K562 (cell line): ENCODE measurements around the gene HOXA4. TPM values are rescaled to one million over a fixed set of nuclear protein-coding genes. Genes with fewer than 3 reads are reported as not detected.

Source experiments
- CBFA2T3 ChIP-seq: fragments of 450-650 bp; IDR thresholded peaks from 2 replicates; pipeline ENCODE4 v1.6.1; 2017
- ELF1 ChIP-seq: fragments of 200-800 bp; sonication (Bioruptor generic); IDR thresholded peaks from 2 replicates; pipeline ENCODE4 v1.6.1; 2016; ENCODE audit warnings: missing genetic modification characterization, missing compliant biosample characterization
- FOSL1 ChIP-seq: fragments of 200-800 bp; sonication (Bioruptor generic); conservative IDR thresholded peaks from 2 replicates; pipeline ENCODE4 v1.6.1; 2016; ENCODE audit warnings: missing genetic modification characterization, missing compliant biosample characterization
- HNRNPLL ChIP-seq: fragments of 200-400 bp; formaldehyde crosslinking; IDR thresholded peaks from 2 replicates; pipeline ENCODE4 v1.6.1; 2017; ENCODE audit warnings: low read length, low read depth, mild to moderate bottlenecking; ENCODE audit not compliant: poor library complexity, severe bottlenecking
- ILK ChIP-seq: fragments of 450-650 bp; IDR thresholded peaks from 2 replicates; pipeline ENCODE4 v1.6.1; 2016; ENCODE audit warnings: missing genetic modification characterization, low read depth, mild to moderate bottlenecking, missing compliant biosample characterization, moderate library complexity, borderline replicate concordance
- JUND ChIP-seq, 2 experiments: IDR thresholded peaks; 2 replicates in 1 of 2; 3 replicates in 1 of 2; pipeline ENCODE4 v1.6.1; 2011; ENCODE audit warnings: borderline replicate concordance in 2 of 2, low read depth in 2 of 2, low read length in 2 of 2, improper control_type of control experiment in 1 of 2, missing biosample characterization in 1 of 2, missing genetic modification characterization in 1 of 2, missing genetic modification reagents in 1 of 2
- KDM1A ChIP-seq, 2 experiments: fragments of 450-650 bp; IDR thresholded peaks; 2 replicates each; pipeline ENCODE4 v1.6.1; 2016; ENCODE audit warnings: mild to moderate bottlenecking in 2 of 2
- LEF1 ChIP-seq: fragments of 450-650 bp; IDR thresholded peaks from 2 replicates; pipeline ENCODE4 v1.6.1; 2016; ENCODE audit warnings: mild to moderate bottlenecking
- NFIC ChIP-seq: fragments of 450-650 bp; IDR thresholded peaks from 2 replicates; pipeline ENCODE4 v1.6.1; 2017; ENCODE audit warnings: mild to moderate bottlenecking, inconsistent platforms
- NR2C2 ChIP-seq, 2 experiments: fragments of 200-800 bp in 1 of 2; sonication (Bioruptor generic) in 1 of 2; sonication (generic) in 1 of 2; formaldehyde crosslinking in 1 of 2; IDR thresholded peaks; 2 replicates each; pipeline versions ENCODE4 v1.6.1 to v1.8.0; 2016 to 2022; ENCODE audit warnings: mild to moderate bottlenecking in 1 of 2, missing compliant biosample characterization in 1 of 2, missing genetic modification characterization in 1 of 2, missing genetic modification reagents in 1 of 2
- PCBP2 ChIP-seq: fragments of 200-400 bp; formaldehyde crosslinking; IDR thresholded peaks from 2 replicates; pipeline ENCODE4 v1.6.1; 2018; ENCODE audit warnings: low read length, low read depth, mild to moderate bottlenecking, moderate library complexity; ENCODE audit not compliant: poor library complexity, severe bottlenecking
- RBM14 ChIP-seq: fragments of 200-400 bp; formaldehyde crosslinking; IDR thresholded peaks from 2 replicates; pipeline ENCODE4 v1.6.1; 2018; ENCODE audit warnings: low read depth, mild to moderate bottlenecking, low read length, moderate library complexity, borderline replicate concordance; ENCODE audit not compliant: insufficient read depth
- RNF2 ChIP-seq: sonication (generic); IDR thresholded peaks from 2 replicates; pipeline ENCODE4 v1.6.1; 2016
- SMAD4 ChIP-seq: fragments of 250-450 bp; sonication (Bioruptor Pico); conservative IDR thresholded peaks from 2 replicates; pipeline ENCODE4 v1.8.0; 2021; ENCODE audit warnings: inconsistent platforms, mild to moderate bottlenecking, moderate library complexity
- TBL1XR1 ChIP-seq, 2 experiments: IDR thresholded peaks; 2 replicates each; pipeline ENCODE4 v1.6.1; 2012; ENCODE audit warnings: improper control_type of control experiment in 2 of 2, low read length in 2 of 2, mild to moderate bottlenecking in 1 of 2
- TGIF2 ChIP-seq: sonication (generic); formaldehyde crosslinking; IDR thresholded peaks from 2 replicates; pipeline ENCODE4 v1.8.1; 2022; ENCODE audit warnings: mild to moderate bottlenecking, missing genetic modification reagents, moderate library complexity
- YBX1 ChIP-seq: fragments of 450-650 bp; IDR thresholded peaks from 2 replicates; pipeline ENCODE4 v1.7.1; 2016; ENCODE audit warnings: mild to moderate bottlenecking
- YY1 ChIP-seq, 3 experiments: IDR thresholded peaks; 2 replicates each; pipeline ENCODE4 v1.6.1; 2011; ENCODE audit warnings: low read length in 2 of 3, mild to moderate bottlenecking in 2 of 3, moderate library complexity in 2 of 3, borderline replicate concordance in 1 of 3, control low read depth in 1 of 3, low read depth in 1 of 3; ENCODE audit not compliant: insufficient read depth in 3 of 3, insufficient replicate concordance in 2 of 3, control insufficient read depth in 1 of 3, insufficient read length in 1 of 3; ENCODE audit errors: extremely low read depth in 1 of 3
- ZBTB1 ChIP-seq: sonication (generic); formaldehyde crosslinking; IDR thresholded peaks from 2 replicates; pipeline ENCODE4 v1.8.1; 2023; ENCODE audit warnings: missing genetic modification reagents, low read depth, mild to moderate bottlenecking, borderline replicate concordance
- ZBTB12 ChIP-seq: fragments of 250-450 bp; sonication (Bioruptor Pico); IDR thresholded peaks from 2 replicates; pipeline ENCODE4 v1.4.0; 2020
- polyA plus RNA-seq, 8 experiments: library from polyadenylated mRNA; depleted of rRNA in 4 of 8; stranded (reverse) in 5 of 8; unstranded in 3 of 8; fragments of >200 nt; fragmentation: Nextera tagmentation in 2 of 8; fragmentation: Illumina TruSeq in 1 of 8; extraction: Ambion mirVana in 2 of 8; extraction: Trizol in 1 of 8; gene quantifications; 2 replicates each; pipeline versions ENCODE4 v1.2.1 to v1.2.3, GENCODE V29; 2011 to 2014; ENCODE audit warnings: inconsistent platforms in 1 of 8, missing spikeins in 1 of 8
- total RNA-seq, 7 experiments: library from RNA; depleted of rRNA in 6 of 7; stranded (reverse); fragments of >200 nt in 6 of 7; fragmentation: Illumina TruSeq in 2 of 7; extraction: Trizol in 2 of 7; gene quantifications; 2 replicates each; pipeline versions ENCODE4 v1.2.1 to v1.2.3, GENCODE V29; 2011 to 2021; ENCODE audit warnings: low replicate concordance in 1 of 7
- TF ChIP-seq, protein P1 (sequence below): fragments of 250-450 bp; sonication (Bioruptor Pico); IDR thresholded peaks from 2 replicates; pipeline ENCODE4 v1.8.0; 2021; ENCODE audit warnings: moderate library complexity, mild to moderate bottlenecking, inconsistent platforms

The HOXA4 gene
- total and polyA plus RNA-seq, 9 of the 15 experiments (the other 6 are each of a cell fraction or from before 2014, with no cell fraction given), result not detected

DNA sequence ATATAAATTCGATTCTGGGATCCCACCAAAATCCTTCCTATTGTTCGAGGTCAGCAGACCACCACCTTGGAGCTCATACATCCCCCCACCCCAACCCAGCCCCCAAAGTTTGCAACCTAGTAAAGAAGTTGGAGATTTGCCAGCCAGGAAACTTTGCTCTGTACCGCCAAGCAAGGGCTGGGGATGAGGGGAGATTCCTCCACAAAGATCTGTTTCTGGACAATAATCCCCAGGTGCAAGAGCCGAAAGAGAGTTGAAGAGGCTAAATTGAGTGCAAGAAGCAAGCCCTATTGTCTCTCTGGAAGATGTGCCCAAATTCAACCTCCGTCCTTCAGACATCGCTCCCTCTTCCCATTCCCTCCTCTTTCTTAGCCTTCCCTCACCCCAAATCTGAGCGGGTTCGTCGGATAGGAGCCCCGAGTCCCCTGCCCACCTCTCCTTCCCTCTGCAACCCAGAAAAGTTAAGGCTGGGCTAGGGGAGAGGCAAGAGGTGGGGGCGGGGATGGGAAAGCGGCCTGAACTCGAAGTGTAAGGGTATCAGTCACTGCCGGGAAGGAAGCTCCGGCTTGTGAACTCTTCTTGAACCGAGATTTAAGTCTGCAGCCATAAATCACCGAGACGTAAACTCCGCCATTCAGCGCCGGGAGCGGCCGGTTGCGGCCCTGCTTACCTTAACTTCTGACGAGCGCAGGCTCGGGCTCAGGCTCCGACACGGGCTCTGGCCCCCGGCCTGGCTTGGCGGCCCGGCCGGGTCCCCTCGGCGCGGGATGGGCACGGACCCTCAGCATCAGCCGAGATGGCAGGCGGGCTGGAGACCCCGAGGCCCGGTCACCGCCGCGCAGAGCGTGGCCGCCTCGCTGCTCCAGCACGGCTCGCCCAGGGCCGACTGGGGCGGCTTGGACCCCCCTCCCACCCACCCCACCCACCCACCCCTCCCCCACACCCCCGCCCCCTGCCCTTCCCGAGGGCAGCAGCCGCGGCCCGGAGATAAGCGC is 17.3 kb downstream of the HOXA4 start (continued):
- TF ChIP-seq YY1 (IDR thresholded peaks at IDR 0.05; ENCODE audit: borderline replicate concordance in 1 of 3, control insufficient read depth in 1 of 3, extremely low read depth in 1 of 3, insufficient read depth in 3 of 3, insufficient read length in 1 of 3, insufficient replicate concordance in 2 of 3, low read depth in 1 of 3, low read length in 2 of 3) (peak in 1 of 3 experiments; percentile 71), ELF1 (tag) (no peak), RNF2 (peak; percentile 55; the same call in 1 of the 2 replicates), ZBTB1 (CRISPR knock-in tag) (no peak), TBL1XR1 (IDR thresholded peaks at IDR 0.05; ENCODE audit: low read length in 2 of 2) (no peak), YBX1 (no peak), ILK (tag) (no peak), HNRNPLL (peak; percentile 94), JUND (IDR thresholded peaks at IDR 0.05; ENCODE audit: borderline replicate concordance, low read depth, low read length) (no peak), JUND (tag; IDR thresholded peaks at IDR 0.05; ENCODE audit: borderline replicate concordance, low read depth, low read length) (no peak), LEF1 (peak; percentile 26; the same call in 1 of the 2 replicates), SMAD4 (CRISPR knock-in tag) (0 out of 2 replicates have a peak, but pooled peaks have one; percentile 39), NFIC (peak; percentile 26; the same call in 1 of the 2 replicates), RBM14 (no peak), TGIF2 (CRISPR knock-in tag) (no peak), CBFA2T3 (peak; percentile 35; the same call in 1 of the 2 replicates), PCBP2 (peak; percentile 7), ZBTB12 (CRISPR knock-in tag) (no peak), FOSL1 (tag) (no peak), NR2C2 (CRISPR knock-in tag; IDR thresholded peaks at IDR 0.05) (no peak), NR2C2 (tag; IDR thresholded peaks at IDR 0.05) (peak; percentile 57), KDM1A (IDR thresholded peaks at IDR 0.05) (peak; percentile 54 to 72; a peak in 3 of 4 replicates)
- TF ChIP-seq, protein P1, sequence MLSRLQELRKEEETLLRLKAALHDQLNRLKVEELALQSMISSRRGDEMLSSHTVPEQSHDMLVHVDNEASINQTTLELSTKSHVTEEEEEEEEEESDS (CRISPR knock-in tag), result no peak
- TF ChIP-seq, all 486 proteins: peak for 23
